ENCODE data around the gene CALU.

DNA sequence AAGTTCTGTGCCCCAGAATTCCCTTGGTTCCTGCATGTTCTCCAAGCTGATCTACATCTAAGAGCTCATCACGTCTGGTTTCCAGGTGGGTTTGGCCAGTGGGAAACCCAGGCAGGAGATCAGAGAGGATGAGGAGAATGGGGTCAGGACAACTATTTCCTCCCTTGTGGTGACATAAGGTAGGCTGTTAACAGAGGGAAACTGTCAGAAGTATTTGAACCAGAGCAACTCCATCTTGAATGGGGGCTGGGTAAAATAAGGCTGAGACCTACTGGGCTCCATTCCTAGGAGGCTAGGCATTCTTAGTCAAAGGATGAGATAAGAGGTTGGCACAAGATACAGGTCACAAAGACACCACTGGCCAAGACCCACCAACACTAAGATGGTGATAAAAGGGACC is 47.9 kb upstream of the CALU start:
- TF ChIP-seq CTCF (tag by site-specific recombination; IDR thresholded peaks at IDR 0.05): no peak
- TF ChIP-seq SP7 (tag by site-specific recombination; IDR thresholded peaks at IDR 0.05): no peak
- TF ChIP-seq BCL11A (tag by site-specific recombination; IDR thresholded peaks at IDR 0.05; ENCODE audit: low read depth): no peak
- TF ChIP-seq SCRT2 (tag by site-specific recombination; IDR thresholded peaks at IDR 0.05): no peak
- no peak for TF ChIP-seq ZNF560 (tag by site-specific recombination; IDR thresholded peaks at IDR 0.05; ENCODE audit: borderline replicate concordance)
- no peak for TF ChIP-seq ELK4 (IDR thresholded peaks at IDR 0.05; ENCODE audit: borderline replicate concordance, low read depth, low read length)
- no peak for TF ChIP-seq ZNF274 (IDR thresholded peaks at IDR 0.05; ENCODE audit: low read length)
- no peak for TF ChIP-seq ZNF274 (tag by site-specific recombination; IDR thresholded peaks at IDR 0.05; ENCODE audit: borderline replicate concordance)
- no peak for TF ChIP-seq ZBTB1 (tag by site-specific recombination; IDR thresholded peaks at IDR 0.05)
- no peak for TF ChIP-seq ZNF19 (tag by site-specific recombination; IDR thresholded peaks at IDR 0.05; ENCODE audit: low read depth)
- TF ChIP-seq ZNF777 (tag by site-specific recombination; IDR thresholded peaks at IDR 0.05; ENCODE audit: borderline replicate concordance): no peak
- no peak for TF ChIP-seq ZNF555 (tag by site-specific recombination; conservative IDR thresholded peaks at IDR 0.05)
- TF ChIP-seq, protein P1, sequence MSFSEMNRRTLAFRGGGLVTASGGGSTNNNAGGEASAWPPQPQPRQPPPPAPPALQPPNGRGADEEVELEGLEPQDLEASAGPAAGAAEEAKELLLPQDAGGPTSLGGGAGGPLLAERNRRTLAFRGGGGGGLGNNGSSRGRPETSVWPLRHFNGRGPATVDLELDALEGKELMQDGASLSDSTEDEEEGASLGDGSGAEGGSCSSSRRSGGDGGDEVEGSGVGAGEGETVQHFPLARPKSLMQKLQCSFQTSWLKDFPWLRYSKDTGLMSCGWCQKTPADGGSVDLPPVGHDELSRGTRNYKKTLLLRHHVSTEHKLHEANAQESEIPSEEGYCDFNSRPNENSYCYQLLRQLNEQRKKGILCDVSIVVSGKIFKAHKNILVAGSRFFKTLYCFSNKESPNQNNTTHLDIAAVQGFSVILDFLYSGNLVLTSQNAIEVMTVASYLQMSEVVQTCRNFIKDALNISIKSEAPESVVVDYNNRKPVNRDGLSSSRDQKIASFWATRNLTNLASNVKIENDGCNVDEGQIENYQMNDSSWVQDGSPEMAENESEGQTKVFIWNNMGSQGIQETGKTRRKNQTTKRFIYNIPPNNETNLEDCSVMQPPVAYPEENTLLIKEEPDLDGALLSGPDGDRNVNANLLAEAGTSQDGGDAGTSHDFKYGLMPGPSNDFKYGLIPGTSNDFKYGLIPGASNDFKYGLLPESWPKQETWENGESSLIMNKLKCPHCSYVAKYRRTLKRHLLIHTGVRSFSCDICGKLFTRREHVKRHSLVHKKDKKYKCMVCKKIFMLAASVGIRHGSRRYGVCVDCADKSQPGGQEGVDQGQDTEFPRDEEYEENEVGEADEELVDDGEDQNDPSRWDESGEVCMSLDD (tag by site-specific recombination; IDR thresholded peaks at IDR 0.05): no peak
- TF ChIP-seq ZBTB6 (tag by site-specific recombination; IDR thresholded peaks at IDR 0.05): no peak
- no peak for TF ChIP-seq ZSCAN5A (tag by site-specific recombination; IDR thresholded peaks at IDR 0.05)
